Prostate gland (tissue), 2 donors: ENCODE results near the gene TBC1D2B. TPM values are rescaled to one million over a fixed set of nuclear protein-coding genes. Genes with fewer than 3 reads are reported as not detected.

ENCODE experiments used
- DNase-seq: peaks from one replicate; pipeline ENCODE4 v3.0.0-alpha.2; 2019; ENCODE audit warnings: low spot score
- H3K27ac ChIP-seq, 2 donors: fragments of 200-600 bp; sonication (generic); 2 replicates each; pipeline ENCODE4 v1.5.1; 2017 to 2019
- H3K27me3 ChIP-seq: fragments of 200-600 bp; sonication (generic); replicated peaks from 2 replicates; pipeline ENCODE4 v1.5.1; 2019; ENCODE audit not compliant: insufficient read depth
- H3K36me3 ChIP-seq, 2 donors: fragments of 200-600 bp; sonication (generic); 1 replicate in 1 of 2; 2 replicates in 1 of 2; pipeline versions ENCODE4 v1.5.1 to v1.8.1; 2017 to 2019
- H3K4me1 ChIP-seq: fragments of 200-600 bp; sonication (generic); replicated peaks from 2 replicates; pipeline ENCODE4 v1.5.1; 2019
- H3K4me3 ChIP-seq, 2 donors: fragments of 200-600 bp; sonication (generic); 2 replicates each; pipeline ENCODE4 v1.5.1; 2017 to 2019
- H3K9me3 ChIP-seq: fragments of 200-600 bp; sonication (generic); 2 replicates; pipeline ENCODE4 v1.5.1; 2017
- CTCF ChIP-seq, 4 experiments: fragments of 200-600 bp in 2 of 4; fragments of 450-650 bp in 2 of 4; sonication (generic) in 2 of 4; IDR thresholded peaks; 1 replicate in 3 of 4; 2 replicates in 1 of 4; pipeline ENCODE4 v1.5.1; 2016 to 2019; ENCODE audit warnings: antibody characterized with exemption in 4 of 4, mild to moderate bottlenecking in 2 of 4, moderate library complexity in 2 of 4
- POLR2A ChIP-seq: fragments of 450-650 bp; IDR thresholded peaks from one replicate; pipeline ENCODE4 v1.6.1; 2016; ENCODE audit warnings: antibody characterized with exemption, mild to moderate bottlenecking
- POLR2AphosphoS5 ChIP-seq: sonication (generic); formaldehyde crosslinking; IDR thresholded peaks from one replicate; pipeline ENCODE4 v1.6.1; 2017; ENCODE audit warnings: antibody characterized with exemption
- WGBS: methylation state at CpG from one replicate; pipeline ENCODE4 v1.1.5; 2018; 5-methylcytosine and 5-hydroxymethylcytosine counted together
- intact Hi-C: fragments of 100-400 bp; cut with DNase I; formaldehyde crosslinking; loops from one replicate; pipeline ENCODE4 v1.14.2; 2022
- total RNA-seq, 2 donors: library from RNA; depleted of rRNA; stranded (reverse); fragments of >200 nt; gene quantifications; one replicate each; pipeline ENCODE4 v1.1.0, GENCODE V29; 2016

TBC1D2B gene
- total RNA-seq, 2 donors from 2014 or later, result 21.5 to 49.5 TPM

GRCh38 chr15:78110916-78111475 is 33.5 kb upstream of the TBC1D2B start:
- no peak for DNase-seq
- TF ChIP-seq POLR2A (no peak), CTCF (IDR thresholded peaks at IDR 0.05) (no peak), POLR2AphosphoS5 (no peak)
- Histone ChIP-seq H3K4me3 (no peak overlapping the region), H3K27ac (no peak overlapping the region), H3K4me1 (no peaks in the 10 kb centered on the region), H3K27me3 (no peaks in the 10 kb centered on the region), H3K36me3 (no peaks in the 10 kb centered on the region), H3K9me3 (no peaks in the 10 kb centered on the region)
- WGBS, result 89% methylated on average over 8 of the region's 10 CpGs
- intact Hi-C loops, result loop anchor here (5.0 kb wide), 2 partner anchors 86 to 311 kb away; no protein-coding TSS in a partner anchor

GRCh38 chr15:78110096-78110495 is 32.6 kb upstream of the TBC1D2B start:
- Histone ChIP-seq H3K27ac (no peak overlapping the region), H3K4me1 (no peaks in the 10 kb centered on the region), H3K27me3 (no peaks in the 10 kb centered on the region), H3K9me3 (no peaks in the 10 kb centered on the region), H3K36me3 (no peaks in the 10 kb centered on the region), H3K4me3 (no peak overlapping the region)
- no peak for DNase-seq
- intact Hi-C loops, result loop anchor here (5.0 kb wide), 2 partner anchors 87 to 312 kb away; no protein-coding TSS in a partner anchor
- TF ChIP-seq CTCF (IDR thresholded peaks at IDR 0.05) (no peak), POLR2AphosphoS5 (no peak), POLR2A (no peak)
- 100% methylated on average over 4 of the region's 6 CpGs for WGBS

- intact Hi-C loops, result loop anchor here (2.0 kb wide), 2 partner anchors 142 to 150 kb away; no protein-coding TSS in a partner anchor
- 90% methylated on average over 12 of the region's 12 CpGs for WGBS
- no peak for DNase-seq
These were observed 31.6 kb upstream of the TBC1D2B start for GRCh38 chr15:78109156-78109555.

GRCh38 chr15:78108300-78109084 is 31.0 kb upstream of the TBC1D2B start:
- 53% methylated on average over 11 of the region's 11 CpGs for WGBS
- Histone ChIP-seq H3K4me1 (no peaks in the 10 kb centered on the region), H3K27me3 (no peaks in the 10 kb centered on the region), H3K4me3 (no peak overlapping the region), H3K27ac (no peak overlapping the region), H3K36me3 (no peaks in the 10 kb centered on the region), H3K9me3 (no peaks in the 10 kb centered on the region)
- intact Hi-C loops, result loop anchor here (2.0 kb wide), 2 partner anchors 142 to 150 kb away; no protein-coding TSS in a partner anchor
- peak; percentile 78 for DNase-seq
- TF ChIP-seq CTCF (IDR thresholded peaks at IDR 0.05) (peak; percentile 88 to 98 (median 96)), POLR2A (no peak), POLR2AphosphoS5 (peak; percentile 34)

More at GRCh38 chr15:78109156-78109555, 31.6 kb upstream of the TBC1D2B start:
- H3K27me3 ChIP-seq, result no peaks in the 10 kb centered on the region
- no peak overlapping the region for H3K4me3 ChIP-seq
- H3K27ac ChIP-seq, result no peak overlapping the region
- TF ChIP-seq POLR2A, result no peak
- TF ChIP-seq POLR2AphosphoS5, result no peak
- H3K36me3 ChIP-seq, result no peaks in the 10 kb centered on the region
- H3K4me1 ChIP-seq, result no peaks in the 10 kb centered on the region
- H3K9me3 ChIP-seq, result no peaks in the 10 kb centered on the region

- Histone ChIP-seq H3K4me1 (no peaks in the 10 kb centered on the region), H3K9me3 (no peaks in the 10 kb centered on the region), H3K36me3 (no peaks in the 10 kb centered on the region), H3K4me3 (no peak overlapping the region), H3K27me3 (no peaks in the 10 kb centered on the region), H3K27ac (no peak overlapping the region)
- DNase-seq, result no peak
- WGBS, result 94% methylated on average over 8 of the region's 8 CpGs
- TF ChIP-seq CTCF (IDR thresholded peaks at IDR 0.05) (no peak), POLR2A (no peak), POLR2AphosphoS5 (no peak)
- intact Hi-C loops, result no loop called here
These were observed 30.0 kb upstream of the TBC1D2B start for GRCh38 chr15:78107471-78107870.
